HG02852 (cell line): ENCODE measurements around the gene OR10A5.
"Not testable (repeated sequence)": the region's sequence is repeated elsewhere in the genome, so short reads cannot be mapped to it uniquely, and the experiment has no call there.

Experiments used
- ATAC-seq: cut with Tn5 transposase; IDR thresholded peaks from one replicate; pipeline ENCODE4 v1.9.1; 2021; ENCODE audit warnings: mild to moderate bottlenecking, moderate library complexity; ENCODE audit not compliant: unreplicated experiment

Gene OR10A5

GRCh38 chr11:6875761-6876160, 30.3 kb downstream of the OR10A5 start:
- ATAC-seq, result no peak

- ATAC-seq, result no peak
These were observed 30.8 kb downstream of the OR10A5 start, which contains the start of gene OR10A4 for GRCh38 chr11:6876325-6876724. Gene OR10A4, plus strand, starts transcription at chr11:6876625. Its CDS starts 23 bp downstream, at chr11:6876648.

- ATAC-seq, result no peak
These were observed 31.4 kb downstream of the OR10A5 start for GRCh38 chr11:6876914-6877313.

- no peak for ATAC-seq
These were observed 37.3 kb downstream of the OR10A5 start for GRCh38 chr11:6882751-6883150.

- not testable (repeated sequence) for ATAC-seq
These were observed 42.2 kb downstream of the OR10A5 start for GRCh38 chr11:6887711-6888110.

GRCh38 chr11:6888830-6889229, 43.3 kb downstream of the OR10A5 start:
- ATAC-seq, result no peak

GRCh38 chr11:6889835-6890234, 44.4 kb downstream of the OR10A5 start:
- ATAC-seq, result no peak

GRCh38 chr11:6892400-6892799, 46.9 kb downstream of the OR10A5 start, which contains the start of gene OR2D2:
Gene OR2D2, minus strand, starts transcription at chr11:6892500. Its CDS starts 0 bp downstream, at chr11:6892500.
- ATAC-seq, result no peak

- ATAC-seq, result no peak
These were observed 48.6 kb downstream of the OR10A5 start for GRCh38 chr11:6894097-6894496.

- ATAC-seq, result peak; percentile 79
These were observed 49.5 kb downstream of the OR10A5 start for GRCh38 chr11:6895010-6895409.
